NCI-H146 treated with DMSO at 0.1 percent for 48 hours (cell line): ENCODE measurements around the gene PHF21B.
"Not testable (repeated sequence)": the region's sequence is repeated elsewhere in the genome, so short reads cannot be mapped to it uniquely, and the experiment has no call there.

Experiments used
- DNase-seq: peaks from one replicate; lab custom pipeline; 2025; ENCODE audit not compliant: unreplicated experiment; lab: John Stamatoyannopoulos, UW

PHF21B gene

DNA sequence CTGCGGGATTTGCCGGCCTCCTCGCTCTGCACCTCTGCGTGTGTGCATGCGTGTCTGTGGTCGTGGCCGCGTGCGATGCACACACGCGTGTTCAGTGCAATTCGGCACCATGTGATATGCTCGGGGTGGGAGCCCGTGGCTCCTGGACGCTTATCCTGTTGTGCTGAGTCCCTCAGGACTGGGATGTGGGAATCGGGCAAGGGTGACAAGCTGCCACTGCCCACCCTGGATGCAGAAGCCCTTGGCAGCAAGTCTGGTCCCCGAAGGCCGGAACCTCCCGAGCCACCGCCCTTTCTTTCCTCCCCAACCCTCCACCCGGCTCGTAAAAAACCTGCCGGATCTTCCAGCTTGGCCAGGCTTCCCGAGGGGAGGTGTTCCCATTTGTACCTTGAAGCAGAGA lies 128.2 kb downstream of the PHF21B start:
- DNase-seq, result no peak

DNA sequence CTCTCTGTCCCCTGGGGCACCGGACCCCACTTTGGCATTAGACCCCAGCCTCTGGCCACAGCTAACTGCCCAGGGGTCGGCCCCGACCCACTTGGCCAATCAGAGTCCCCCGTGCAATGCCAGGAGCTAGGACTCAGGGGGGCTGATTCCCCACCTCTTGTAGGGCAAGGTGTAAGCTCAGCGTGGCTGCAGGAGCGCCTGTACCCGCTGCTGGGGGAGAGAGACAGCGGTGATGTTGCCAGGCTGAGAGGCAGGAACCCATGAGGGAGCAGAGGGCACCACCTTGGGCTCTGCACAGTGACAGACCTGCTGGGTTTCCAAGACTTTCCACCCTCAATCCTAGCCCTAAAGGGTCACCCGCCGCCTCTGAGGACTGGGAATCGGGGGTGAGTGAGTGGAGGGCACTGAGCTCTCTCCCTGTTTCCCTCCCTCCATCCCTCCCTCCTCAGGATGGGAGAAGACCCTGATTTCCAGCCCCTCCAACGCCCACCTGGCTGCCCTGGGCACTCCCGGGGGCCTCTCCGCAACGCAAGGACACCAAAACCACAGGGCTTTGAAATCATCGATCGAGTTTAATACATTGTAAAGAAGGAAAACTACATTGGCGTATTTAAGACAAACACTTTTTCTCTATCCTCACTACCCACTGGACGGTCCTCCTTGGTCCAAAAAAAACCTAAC lies 129.1 kb downstream of the PHF21B start:
- DNase-seq, result no peak

DNA sequence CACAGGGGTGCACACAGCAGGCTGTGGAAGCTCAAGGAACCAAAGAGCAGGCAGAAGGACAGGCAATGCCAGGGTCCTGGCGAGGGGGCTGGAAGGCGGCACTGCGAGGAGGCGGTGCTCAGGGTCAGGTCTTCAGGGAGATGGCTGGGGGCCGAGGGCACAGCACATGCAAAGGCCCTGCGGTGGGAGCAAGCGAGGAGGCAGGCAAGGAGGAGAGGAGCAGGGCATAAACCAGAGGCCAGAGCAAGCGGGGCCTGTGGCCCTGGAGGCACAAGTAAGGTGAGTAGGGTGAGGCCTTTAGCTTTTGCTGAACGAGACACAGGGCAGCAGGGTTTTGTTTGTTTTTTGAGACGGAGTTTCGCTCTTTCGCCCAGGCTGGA lies 130.5 kb downstream of the PHF21B start:
- no peak for DNase-seq

DNA sequence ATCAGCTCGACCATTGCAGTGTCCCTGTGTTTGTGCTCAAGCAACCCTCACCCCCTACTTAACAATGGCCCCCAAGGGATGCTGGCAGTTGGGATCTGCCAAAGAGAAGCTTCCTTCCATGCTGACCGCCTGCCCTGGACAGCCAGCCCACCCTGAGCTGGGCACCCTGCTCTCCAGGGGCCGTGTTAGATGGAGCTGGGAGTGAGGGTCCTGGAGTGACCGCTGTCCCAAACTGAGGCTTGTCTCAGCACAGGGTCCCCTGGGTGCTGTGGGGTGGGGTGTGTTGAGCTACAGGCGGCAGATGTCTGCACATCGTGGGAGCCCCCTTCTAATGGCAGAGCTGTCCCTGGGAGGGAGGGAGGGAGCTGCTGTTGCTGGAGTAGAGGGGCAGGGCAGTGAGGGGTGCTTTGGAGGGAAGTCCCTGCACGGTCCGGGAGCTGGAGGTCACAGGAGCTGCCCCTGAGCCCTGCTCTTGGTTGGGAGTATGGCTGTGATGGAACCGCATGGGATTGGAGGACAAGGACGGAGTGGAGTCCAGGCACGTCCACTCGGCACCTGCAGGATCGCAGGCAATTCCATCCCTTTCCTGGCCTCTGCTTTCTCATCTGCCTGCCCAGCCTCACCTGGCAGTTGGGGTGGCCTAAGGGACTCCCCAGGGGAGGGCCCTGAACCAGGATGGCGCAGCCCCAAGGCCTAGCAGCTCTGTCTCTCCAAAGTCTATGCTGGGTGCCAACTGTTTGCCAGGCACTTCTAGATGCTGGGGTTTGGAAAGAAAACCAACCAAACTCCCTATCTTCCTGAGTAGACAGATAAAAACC lies 131.1 kb downstream of the PHF21B start:
- DNase-seq, result no peak

DNA sequence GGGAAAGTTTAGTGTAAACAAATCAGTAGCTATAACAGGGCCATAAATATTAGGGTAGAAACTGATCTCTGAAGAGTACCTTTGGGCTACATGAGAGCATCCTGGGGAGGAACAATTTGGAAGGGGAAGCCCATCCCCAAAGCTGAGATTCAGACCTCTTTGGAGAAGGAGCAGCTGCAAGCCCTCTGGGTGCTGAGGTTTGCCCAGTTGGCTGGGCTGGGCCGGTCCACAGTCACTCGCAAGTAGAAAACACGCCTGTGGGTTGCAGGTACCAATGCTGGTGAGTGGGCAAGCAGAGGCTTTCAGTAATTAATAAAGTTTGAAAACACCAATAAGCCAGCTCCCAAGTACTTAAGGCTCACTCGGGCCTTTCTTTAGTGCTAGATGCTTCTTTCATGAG lies 132.9 kb downstream of the PHF21B start:
- DNase-seq, result no peak

DNA sequence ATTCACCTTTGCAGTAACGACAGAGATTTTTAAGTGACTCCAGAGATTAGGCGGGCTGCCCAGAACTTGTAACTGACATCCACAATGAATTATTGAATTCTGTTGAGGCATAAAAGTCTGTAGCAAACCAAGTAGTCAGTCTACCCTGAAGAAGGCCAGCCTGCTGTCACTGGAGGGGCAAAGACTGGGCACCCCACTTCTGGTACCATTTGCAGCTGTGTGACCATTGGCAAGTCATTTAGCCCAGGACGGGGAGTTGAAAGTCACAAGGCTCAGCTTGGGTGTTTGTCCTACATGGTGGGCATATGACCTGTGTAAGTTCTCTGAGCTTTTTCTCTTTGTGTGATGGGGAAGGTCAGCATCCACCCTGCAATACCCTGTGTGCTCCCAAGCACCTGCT lies 138.0 kb downstream of the PHF21B start:
- no peak for DNase-seq

DNA sequence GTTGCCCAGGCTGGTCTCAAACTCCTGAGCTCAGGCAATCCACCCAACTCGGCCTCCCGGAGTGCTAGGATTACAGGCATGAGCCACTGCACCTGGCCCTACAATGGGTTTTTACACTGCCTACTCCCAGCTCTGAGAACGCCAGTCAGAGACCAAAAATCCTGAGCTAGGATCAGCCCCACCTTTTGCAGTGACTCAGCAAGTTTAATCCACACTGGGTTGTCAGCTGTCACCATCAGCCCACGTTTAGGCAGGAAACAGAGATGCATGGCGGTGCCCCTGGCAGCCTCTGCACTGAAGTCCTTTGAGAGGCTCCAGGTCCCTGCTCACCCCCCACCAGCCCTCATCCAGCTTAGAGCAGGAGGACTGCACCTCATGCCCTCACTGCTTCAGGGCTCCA lies 139.8 kb downstream of the PHF21B start:
- DNase-seq, result no peak

DNA sequence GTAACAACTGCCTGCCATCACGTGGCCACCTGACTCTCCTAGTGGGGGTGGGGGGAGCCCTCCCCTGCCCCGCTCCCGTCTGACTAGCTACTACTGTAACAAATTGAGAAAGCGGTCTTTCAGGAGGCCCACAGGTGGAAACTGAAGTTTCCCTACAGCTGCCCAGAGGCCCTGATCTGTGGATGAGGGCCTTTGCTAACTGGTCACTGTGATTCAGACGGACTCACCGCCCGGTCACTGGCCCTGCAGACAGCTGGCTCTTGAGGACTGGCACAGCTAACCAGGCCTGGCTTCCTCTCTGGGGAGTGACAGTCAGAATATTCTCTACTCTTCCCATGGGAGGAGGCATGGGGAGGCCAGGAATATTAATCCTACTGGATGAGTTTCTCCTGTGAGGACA lies 140.6 kb downstream of the PHF21B start:
- DNase-seq, result no peak

DNA sequence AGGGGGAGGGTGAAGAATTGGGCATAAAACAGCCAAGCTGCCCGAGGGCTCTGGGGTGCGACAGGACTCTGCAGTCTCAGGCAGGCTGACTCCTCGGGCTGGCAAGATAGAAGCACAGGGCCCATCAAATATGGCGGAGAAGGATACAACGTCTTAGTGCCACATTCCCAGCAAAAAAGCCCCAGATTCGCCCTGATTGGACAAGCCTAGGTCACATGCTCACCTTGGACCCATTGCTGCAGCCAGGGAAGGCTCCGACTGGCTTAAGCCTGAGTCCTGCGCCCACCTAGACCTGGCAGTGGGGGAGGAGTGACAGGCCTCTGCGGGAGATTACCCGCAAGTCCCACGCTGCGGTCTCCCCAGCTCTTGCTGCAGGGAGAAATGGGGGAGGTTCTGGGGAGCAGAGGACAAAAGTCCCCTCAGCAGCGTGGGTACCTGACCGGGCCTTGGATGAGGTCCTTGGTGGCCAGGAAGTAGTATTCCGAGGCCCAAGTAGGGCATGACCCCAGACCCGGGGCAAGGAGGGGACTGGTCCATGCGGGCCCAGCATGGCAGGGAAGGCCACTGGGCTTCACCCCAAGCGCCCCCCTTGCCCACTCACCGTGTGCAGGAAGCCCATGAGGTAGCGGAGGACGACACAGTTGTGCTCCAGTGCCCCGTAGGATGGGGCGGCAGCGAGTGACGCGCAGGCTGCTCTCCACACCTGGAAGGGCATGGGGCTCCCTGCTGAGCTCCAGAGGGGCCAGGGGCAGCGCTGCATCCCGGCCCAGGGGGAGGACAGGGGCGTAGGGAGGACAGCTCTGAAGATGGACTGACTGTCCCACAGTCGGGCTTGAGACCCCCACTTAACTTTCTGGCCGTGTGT lies 144.4 kb downstream of the PHF21B start:
- DNase-seq, result no peak

DNA sequence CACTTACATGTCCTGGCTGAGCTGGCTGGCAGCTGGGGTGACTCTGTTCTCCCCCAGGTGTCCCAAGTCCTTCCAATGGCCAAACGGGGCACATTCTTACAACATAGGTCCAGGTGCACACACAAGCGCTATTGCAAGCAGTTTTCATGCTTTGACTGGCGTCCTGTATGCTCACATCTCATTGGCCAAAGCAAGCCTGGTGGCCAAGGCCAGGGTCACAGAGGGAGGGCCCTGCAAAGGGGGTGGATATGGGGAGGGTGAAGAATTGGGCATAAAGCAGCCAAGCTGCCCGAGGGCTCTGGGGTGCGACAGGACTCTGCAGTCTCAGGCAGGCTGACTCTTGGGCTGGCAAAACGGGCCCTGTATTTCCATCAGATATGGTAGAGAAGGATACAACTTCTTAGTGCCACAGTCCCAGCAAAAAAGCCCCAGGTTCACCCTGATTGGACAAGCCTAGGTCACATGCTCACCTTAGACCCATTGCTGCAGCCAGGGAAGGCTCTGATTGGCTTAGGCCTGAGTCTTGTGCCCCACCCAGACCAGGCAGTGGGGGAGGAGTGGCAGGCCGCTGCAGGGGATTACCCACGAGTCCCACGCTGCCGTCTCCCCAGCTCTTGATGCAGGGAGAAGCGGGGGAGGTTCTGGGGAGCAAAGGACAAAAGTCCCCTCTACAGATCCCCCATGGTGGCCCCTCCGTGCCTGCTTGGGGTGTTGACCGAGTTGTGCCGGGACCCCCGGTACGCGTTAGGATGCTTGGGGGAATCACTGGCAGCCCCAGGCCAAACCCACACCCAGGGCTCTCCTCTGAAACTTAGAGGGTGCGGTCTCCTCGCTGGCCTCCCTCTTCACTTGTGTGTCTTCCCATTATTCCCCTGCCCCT lies 146.6 kb downstream of the PHF21B start:
- no peak for DNase-seq

DNA sequence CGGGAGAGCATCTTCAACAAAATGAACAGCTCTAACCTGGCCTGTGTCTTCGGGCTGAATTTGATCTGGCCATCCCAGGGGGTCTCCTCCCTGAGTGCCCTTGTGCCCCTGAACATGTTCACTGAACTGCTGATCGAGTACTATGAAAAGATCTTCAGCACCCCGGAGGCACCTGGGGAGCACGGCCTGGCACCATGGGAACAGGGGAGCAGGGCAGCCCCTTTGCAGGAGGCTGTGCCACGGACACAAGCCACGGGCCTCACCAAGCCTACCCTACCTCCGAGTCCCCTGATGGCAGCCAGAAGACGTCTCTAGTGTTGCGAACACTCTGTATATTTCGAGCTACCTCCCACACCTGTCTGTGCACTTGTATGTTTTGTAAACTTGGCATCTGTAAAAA lies 147.5 kb downstream of the PHF21B start:
- no peak for DNase-seq

DNA sequence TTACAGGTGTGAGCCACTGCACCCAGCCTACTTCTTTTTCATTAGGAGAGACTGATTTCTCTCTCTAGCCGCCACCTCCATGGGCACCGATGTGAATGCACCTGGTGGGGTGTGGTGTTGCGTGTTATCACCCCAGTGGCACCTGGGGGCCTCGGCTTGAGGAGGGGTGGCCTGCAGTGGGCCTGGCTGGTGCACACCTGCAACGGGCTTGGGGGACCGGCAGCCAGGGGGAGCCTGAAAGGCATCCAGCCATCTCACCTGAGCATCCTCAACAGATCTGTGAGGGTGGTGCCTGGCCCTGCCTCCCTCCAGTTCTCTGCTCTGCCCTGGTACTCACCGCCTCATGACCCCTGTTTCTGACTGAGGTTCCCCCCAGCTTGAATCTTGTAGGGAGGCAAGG lies 148.6 kb downstream of the PHF21B start:
- DNase-seq, result no peak

DNA sequence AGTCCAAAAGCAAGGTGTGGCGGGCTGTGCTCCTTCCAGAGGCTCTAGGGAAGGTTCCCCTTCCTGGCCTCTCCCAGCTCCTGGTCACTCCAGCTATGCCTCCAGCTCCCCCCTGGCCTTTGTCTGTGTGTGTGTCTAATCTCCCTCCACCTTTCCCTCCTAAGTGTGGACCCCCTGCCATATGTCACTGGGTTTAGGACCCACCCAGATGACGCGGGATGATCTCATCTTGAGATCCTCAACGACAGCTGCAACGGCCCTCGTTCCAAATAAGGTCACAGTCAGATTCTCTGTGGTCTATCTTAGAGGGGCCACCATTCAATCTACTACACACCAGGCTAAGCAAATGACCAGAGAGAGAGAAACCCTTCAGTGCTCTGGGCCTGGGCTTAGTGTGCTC lies 149.5 kb downstream of the PHF21B start:
- no peak for DNase-seq

DNA sequence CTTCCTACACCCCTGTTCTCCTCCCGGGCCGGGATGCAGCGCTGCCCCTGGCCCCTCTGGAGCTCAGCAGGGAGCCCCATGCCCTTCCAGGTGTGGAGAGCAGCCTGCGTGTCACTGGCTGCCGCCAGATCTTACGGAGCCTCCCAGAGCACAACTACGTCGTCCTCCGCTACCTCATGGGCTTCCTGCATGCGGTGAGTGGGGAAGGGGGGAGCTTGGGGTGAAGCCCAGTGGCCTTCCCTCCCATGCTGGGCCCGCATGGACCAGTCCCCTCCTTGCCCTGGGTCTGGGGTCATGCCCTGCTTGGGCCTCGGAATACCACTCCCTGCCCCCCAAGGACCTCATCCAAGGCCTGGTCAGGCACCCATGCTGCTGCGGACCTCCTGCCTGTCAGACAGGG lies 150.2 kb downstream of the PHF21B start:
- no peak for DNase-seq

DNA sequence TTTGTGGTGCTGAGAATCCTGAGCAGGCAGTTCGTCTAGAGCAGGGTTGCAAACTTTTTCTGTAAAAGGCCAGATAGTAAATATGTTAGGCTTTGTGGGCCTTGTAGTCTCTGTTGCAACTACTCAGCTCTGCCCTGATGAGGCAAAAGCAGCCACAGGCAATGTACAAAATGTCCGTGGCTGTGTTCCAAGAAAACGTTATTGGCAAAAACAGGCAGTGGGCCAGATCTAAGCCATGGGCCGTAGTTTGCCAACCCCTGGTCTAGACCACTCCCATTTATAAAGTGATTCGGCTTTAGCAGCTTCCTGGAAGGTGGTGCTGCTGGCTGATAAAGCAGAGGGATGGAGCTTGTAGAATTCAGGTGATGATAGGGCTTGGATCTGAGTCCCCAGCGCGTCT lies 151.0 kb downstream of the PHF21B start:
- not testable (repeated sequence) for DNase-seq

DNA sequence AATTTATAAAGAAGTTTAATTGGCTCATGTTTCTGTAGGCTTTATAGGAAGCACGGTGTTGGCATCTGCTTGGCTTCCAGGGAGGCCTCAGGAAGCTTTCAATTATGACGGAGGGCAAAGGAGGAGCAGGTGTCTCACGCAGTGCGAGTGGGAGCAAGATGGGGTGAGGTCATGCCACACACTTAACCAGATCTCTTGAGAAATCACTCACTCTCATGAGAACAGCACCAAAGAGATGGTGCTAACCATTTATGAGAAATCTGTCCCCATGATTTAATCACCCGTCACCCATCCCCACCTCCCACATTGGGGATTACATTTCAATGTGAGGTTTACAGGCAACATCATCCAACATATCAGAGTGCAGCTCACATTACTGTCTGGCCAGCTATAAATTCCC lies 153.9 kb downstream of the PHF21B start:
- no peak for DNase-seq

DNA sequence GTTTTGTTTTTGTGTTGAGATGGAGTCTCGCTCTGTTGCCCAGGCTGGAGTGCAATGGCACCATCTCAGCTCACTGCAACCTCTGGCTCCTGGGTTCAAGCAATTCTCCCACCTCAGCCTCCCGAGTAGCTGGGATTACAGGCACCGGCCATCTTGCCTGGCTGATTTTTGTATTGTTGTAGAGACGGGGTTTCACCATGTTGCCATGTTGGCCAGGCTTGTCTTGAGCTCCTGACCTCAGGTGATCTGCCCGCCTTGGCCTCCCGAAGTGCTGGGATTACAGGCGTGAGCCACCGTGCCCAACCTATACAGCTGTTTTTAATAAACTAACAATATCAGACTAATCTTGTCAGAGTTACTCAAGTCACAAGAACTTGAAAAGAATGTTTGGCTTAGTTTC lies 155.2 kb downstream of the PHF21B start:
- DNase-seq, result not testable (repeated sequence)

DNA sequence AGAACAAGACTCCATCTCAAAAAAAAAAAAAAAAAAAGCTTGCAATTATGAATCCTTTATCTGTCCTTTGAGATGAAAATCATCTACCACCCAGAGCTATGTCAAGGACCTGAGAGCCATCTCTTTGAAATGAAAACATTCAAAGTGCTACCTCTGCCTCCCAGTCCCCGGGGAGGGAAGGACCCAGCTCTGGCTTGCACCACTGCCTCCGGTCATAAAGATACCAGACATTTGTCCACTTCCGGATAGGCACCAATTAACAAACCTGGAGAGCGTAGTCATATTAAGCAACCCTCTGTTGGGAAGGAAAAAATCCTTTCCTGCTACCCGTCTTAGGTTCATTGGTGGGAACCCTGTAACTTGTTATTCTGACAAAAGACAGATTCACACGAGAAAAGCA lies 158.9 kb downstream of the PHF21B start:
- no peak for DNase-seq

DNA sequence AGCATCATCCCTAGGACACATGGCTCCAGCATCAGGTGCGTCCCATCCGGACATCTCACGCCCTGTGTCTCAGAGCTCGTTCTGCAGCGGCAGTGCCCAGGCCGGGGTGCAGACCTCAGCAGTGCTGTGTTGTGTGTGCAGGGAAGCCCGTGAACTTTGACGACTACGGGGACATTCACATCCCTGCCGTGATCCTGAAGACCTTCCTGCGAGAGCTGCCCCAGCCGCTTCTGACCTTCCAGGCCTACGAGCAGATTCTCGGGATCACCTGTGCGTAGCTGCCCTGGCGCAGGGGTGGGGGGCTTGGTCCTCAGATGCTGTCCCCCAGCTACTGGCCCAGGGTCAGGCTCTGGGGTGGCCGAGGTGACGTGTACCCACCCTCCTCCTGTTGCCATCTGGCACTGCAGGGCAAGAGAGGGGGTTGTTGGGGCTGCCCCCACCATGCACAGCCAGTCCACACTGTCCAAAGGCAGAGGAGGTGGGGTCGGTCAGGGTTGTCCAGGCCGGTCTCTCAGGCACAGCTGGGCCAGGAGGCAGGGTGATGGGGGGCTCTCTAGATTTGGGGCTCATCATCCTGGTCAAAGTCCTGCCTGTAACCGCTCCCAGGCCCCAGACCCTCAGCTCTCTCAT lies 160.9 kb downstream of the PHF21B start:
- no peak for DNase-seq

DNA sequence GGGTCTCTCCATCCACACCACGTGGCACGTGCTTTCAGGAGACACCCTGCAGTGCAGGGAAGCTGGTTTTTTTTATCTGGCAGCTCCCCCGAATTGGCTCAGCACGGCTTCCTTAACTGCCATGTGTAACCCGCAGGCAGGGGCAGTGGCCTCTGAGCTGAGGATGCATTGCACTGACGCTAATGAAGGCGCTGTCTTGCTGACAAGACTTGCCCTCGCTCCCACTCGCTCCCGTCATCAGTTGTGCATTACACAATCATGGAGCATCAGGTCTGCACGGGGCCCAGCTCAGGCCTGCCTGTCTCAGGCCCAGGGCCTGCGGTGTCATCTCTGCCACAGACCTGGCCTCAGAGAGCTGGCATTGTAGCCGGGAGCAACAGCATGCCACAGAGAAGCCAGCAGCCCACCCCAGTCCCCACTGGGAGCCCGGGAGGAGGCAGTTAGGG lies 161.5 kb downstream of the PHF21B start:
- DNase-seq, result no peak
